Dedifferentiated amniotic fluid mesenchymal stem cell (primary cell): Measurements from ENCODE around the gene CNNM2.
"Not testable (repeated sequence)": the region's sequence is repeated elsewhere in the genome, so short reads cannot be mapped to it uniquely, and the experiment has no call there.

ENCODE experiments used
- DNase-seq: peaks from one replicate; pipeline ENCODE4 v3.0.0-alpha.2; 2016; ENCODE audit errors: extremely low spot score

Gene CNNM2

GRCh38 chr10:103040418-103040817 is 122.3 kb downstream of the CNNM2 start:
- DNase-seq: no peak

GRCh38 chr10:103041391-103041790 is 123.3 kb downstream of the CNNM2 start:
- DNase-seq: no peak

GRCh38 chr10:103042129-103042528 is 124.0 kb downstream of the CNNM2 start:
- DNase-seq: no peak

- no peak for DNase-seq
These were observed 124.8 kb downstream of the CNNM2 start for GRCh38 chr10:103042908-103043307.

GRCh38 chr10:103044942-103045489 is 126.9 kb downstream of the CNNM2 start:
- DNase-seq: peak; percentile 54

- DNase-seq: no peak
These were observed 127.9 kb downstream of the CNNM2 start for GRCh38 chr10:103045961-103046360.

- DNase-seq: no peak
These were observed 129.3 kb downstream of the CNNM2 start for GRCh38 chr10:103047381-103047780.

- DNase-seq: no peak
These were observed 131.1 kb downstream of the CNNM2 start for GRCh38 chr10:103049237-103049636.

GRCh38 chr10:103053659-103054581 is 135.8 kb downstream of the CNNM2 start:
- DNase-seq: peak; percentile 84

- no peak for DNase-seq
These were observed 136.5 kb downstream of the CNNM2 start for GRCh38 chr10:103054621-103055020.

- DNase-seq: no peak
These were observed 137.0 kb downstream of the CNNM2 start for GRCh38 chr10:103055105-103055504.

GRCh38 chr10:103058034-103058433 is 139.9 kb downstream of the CNNM2 start:
- no peak for DNase-seq

- no peak for DNase-seq
These were observed 142.5 kb downstream of the CNNM2 start for GRCh38 chr10:103060575-103060974.

- DNase-seq: no peak
These were observed 144.9 kb downstream of the CNNM2 start for GRCh38 chr10:103062854-103063590.

GRCh38 chr10:103064956-103065355 is 146.9 kb downstream of the CNNM2 start:
- no peak for DNase-seq

- DNase-seq: no peak
These were observed 148.3 kb downstream of the CNNM2 start for GRCh38 chr10:103066141-103067098.

GRCh38 chr10:103067099-103067477 is 149.0 kb downstream of the CNNM2 start:
- DNase-seq: not testable (repeated sequence)

GRCh38 chr10:103067484-103067883 is 149.4 kb downstream of the CNNM2 start:
- DNase-seq: no peak

GRCh38 chr10:103067956-103068355 is 149.9 kb downstream of the CNNM2 start:
- no peak for DNase-seq

- no peak for DNase-seq
These were observed 151.6 kb downstream of the CNNM2 start for GRCh38 chr10:103069453-103070331.
